NCI-H2107 treated with DMSO at 0.1 percent for 48 hours (cell line): Measurements from ENCODE around the gene IL17RA.
"Not testable (repeated sequence)": the region's sequence is repeated elsewhere in the genome, so short reads cannot be mapped to it uniquely, and the experiment has no call there.

Experiments
- DNase-seq: peaks from one replicate; lab custom pipeline; 2025; ENCODE audit not compliant: unreplicated experiment; lab: John Stamatoyannopoulos, UW

IL17RA gene

GRCh38 chr22:17084554-17085276, at the start of gene IL17RA:
IL17RA (plus strand) TSS chr22:17085000; CDS start chr22:17085092, 92 bp downstream.
- DNase-seq = peak; percentile 15

GRCh38 chr22:17035246-17035645, 49.6 kb upstream of the IL17RA start:
- no peak for DNase-seq

DNA sequence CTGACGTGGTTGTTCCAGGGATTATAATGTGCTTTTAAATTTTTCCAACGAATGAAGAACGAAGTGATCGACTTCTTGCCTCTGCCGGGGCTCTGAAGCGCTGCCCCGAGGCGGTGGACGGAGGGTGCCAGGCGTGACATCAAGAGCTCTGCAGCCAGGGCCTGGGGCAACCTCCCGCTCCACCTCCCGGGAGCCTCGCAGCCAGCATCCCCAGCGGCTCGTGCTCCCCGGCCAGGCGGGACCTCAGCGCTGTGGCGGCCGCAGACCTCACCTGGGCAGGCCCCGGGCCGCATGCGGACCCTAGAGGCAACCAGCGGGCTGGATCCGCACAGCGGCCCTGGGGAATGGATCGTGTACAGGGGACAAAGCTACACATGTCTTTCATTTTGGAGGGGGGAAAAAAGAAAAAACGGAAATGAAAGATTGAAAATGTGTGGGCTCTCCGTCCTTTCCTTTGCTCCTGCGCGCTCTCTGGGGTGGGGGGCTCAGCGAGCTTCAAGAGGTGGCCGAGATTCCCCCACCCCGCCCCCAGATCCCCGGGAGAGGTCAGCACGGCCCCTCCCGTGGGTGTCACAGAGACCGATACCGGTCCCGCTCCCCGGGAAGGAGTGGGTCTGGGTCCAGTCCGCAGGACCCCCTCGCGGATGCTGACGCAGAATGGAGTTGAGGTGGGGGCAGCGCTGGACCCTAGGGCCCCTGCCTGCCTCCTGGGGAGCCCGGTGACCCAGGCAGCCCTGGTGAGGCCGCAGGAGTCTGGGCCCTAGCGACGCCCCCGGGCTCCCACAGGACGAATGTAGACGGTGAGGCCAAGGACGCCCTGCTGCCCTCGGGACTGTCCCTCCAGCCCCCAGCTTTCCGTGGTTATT, 48.6 kb upstream of the IL17RA start:
- DNase-seq = not testable (repeated sequence)

DNA sequence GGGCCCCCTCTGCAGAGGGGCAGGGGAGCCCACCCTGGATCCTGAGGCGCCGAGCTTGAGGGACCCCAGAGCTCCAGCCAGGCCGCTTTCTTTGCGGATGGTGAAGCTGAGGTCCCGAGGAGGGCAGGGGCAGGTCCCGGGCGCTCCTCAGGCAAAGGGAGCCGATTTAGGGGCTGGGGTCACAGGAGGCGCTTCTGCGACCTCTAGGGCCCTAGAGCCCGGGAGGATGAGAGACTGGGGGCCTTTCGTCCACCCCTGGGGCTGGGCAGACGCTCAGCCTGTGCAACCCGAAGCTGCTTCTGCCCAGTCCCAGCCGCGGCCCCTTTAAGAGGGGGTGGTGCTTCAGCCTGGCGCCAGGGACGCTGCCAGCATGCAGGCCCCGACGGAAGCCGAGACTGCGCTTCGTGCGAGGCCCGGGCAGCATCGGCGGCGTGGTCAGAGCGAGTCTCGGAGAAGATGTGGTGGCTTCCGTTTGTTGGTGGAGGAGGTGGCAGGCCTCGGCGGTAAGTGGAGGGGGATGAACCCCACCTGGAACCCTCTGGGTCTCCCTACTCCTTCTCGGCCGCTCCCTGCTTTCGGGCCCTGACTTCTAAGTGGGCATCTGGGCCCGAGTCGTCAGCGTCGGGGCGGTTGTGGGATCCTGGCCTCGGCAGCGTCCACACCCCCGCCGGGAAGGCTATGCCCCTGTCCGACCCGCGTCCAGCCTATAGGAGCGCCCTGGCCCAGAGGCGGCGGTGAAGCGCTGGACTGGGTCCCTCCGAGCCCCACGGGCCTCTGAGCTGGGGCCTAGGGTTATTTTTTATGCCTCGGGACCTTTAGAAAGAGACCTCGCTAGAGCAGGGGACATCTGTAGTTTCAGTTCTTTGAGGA, 47.7 kb upstream of the IL17RA start:
- not testable (repeated sequence) for DNase-seq

DNA sequence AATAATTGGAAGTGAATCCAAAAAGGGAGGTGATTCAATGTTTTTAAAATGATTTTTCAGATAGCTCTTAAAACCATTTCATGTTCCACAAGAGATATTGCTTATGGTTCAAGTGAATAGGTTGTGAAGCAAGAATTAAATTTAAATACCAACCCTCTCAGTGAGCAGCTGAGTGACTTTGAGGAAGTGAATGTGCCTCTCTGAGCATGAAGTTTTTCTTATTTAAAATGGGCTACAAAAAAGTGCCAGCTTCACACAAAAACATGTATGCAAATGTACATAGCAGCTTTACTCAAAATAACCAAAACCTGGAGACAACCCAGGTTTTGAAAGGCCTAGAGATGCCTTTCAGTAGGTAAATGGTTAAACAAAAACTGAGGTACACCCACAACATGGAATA, 41.3 kb upstream of the IL17RA start:
- DNase-seq = no peak

DNA sequence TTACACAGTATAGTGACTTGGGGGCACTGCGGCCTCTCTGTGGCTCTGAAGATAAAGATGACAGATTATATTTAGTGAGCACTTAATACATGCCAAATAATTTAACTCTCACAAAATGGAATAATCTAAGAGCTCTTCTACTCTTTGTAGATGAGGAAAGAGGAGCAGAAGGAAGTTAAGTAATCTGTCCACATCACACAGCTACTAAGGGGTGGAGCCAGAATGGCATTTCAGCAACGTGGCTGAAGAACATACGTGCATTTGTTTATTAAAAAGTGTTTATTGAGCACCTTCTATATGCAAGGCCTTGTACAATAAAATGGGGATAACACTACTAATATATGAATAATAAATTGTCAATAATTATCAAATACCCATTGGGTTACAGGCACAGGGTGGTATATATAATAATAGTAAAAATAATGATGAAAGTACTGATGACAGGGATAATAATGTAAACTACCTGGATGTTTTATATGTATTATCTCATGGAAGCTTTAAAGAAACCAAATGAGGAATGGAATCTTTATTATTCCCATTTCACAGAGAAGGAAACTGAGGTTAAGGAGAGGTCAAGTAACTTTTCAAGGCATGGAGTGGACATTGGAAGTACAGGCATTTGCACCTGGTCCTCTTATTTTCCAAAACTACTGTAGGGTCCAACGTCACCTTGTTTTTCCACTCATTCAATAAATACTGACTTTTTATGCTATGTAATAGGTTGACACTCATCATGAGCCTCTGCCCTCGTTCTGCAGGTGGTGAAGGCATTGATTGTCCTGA, 38.0 kb upstream of the IL17RA start:
- DNase-seq = no peak

GRCh38 chr22:17047656-17048055, 37.1 kb upstream of the IL17RA start:
- no peak for DNase-seq

GRCh38 chr22:17056058-17056457, 28.7 kb upstream of the IL17RA start:
- no peak for DNase-seq

DNA sequence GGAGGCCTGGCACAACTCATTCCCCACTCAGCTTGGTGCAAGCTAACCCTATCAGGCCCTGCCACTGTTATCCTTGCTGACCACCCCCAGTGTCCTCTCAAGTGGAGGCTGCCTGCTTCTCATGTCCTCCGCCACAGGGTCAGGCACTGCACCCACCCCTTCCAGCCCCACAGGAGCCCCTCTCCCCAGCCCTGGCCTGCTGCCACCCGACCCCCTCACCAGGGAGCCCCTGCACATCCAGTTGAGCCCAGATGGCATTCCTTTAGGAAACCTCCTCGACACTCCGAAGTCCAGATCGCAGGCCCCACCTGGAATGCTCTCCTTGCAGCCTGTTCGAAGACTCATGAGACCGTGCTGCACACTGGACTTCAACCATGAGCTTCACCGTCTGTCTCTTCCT, 28.0 kb upstream of the IL17RA start:
- no peak for DNase-seq

DNA sequence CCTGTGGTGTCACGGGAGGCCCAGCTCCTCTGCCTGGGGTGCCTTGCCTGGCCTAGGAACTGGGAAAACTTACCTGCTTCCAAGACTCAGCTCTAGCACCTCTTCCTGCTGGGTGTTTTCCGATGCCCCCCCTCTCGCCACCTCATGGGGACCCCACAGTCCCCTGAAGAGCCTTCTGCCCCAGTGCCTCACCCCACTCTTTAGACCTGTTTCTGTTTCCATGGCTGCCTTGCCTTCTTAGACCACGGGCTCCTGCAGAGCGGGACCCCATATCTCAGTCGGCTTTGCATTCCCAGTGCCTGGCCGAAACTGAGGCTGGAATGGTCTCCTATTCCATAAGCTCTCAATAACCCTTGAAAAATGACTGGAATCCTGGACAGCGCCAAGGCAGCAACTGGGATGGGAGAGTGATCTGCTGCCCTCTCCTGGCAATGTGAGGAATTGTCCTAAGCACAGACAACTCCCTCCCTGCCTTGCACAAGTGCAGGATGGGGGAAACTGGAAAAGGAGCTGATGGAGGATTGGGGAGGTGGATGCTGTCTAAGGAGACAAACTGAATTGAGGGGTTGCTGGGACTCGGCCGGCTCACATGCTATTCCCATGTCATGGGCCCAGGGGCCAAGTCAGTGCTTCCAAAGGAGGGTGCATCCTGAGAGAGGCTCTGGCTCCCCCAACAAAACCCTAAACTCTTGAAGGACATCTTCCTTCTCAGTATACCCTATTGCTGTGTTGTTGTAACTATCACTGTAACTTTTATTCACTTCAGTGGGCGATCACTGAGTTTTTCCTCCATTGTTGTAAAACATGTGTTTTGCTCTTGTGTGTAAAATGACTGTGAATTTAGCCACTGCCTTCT, 26.6 kb upstream of the IL17RA start:
- peak; percentile 47 for DNase-seq

DNA sequence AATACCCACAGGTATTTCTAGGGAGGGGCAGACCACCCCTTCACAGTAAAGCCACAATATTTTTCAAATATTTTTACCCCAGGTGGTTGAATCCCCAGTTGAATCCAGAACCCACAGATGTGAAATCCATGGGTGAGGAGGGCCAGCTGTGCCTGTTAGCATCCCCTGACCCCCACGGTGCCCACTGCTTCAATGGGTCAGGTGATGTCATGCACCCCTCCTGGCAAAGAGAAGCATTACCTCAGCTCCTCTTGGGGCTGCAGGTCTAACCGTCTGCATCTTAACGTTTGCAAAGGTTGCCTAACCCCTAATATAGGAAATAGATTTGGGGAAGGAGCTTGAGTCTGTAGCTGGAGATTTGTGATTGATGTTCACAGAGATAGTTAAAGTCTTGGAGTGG, 24.7 kb upstream of the IL17RA start:
- DNase-seq = no peak

DNA sequence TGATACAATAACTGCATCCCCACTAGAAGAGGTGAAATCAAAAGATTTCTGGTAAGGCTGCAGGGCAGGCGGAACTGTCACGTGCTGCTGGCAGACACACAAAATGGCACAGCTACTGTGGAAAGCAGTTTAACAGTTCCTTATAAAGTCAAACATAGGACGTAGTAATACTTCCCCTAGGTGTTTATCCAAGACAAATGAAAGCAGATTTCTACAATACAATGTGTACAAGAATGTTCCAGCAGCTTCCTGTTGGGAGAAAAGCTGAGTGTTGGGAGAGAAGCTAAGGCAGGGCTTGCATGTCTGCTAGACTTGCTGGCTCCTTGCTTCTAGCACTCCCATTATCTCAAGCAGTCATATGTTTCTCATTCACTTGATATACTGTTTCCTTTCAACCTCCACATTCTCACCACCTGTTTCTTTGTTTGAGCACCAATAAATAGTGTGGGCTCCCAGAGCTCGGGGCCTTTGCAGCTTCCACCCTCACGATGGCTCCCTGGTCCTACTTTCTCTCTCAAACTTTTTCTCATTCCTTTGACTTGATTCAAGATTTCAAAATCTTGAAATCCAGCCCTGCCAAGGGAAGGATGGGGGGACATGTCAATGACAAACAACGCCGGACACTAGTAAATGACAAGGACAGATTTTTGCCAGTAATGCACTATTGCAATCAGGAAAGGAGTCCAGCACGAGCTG, 21.2 kb upstream of the IL17RA start:
- DNase-seq = no peak

GRCh38 chr22:17064498-17065100, 20.2 kb upstream of the IL17RA start:
- no peak for DNase-seq

DNA sequence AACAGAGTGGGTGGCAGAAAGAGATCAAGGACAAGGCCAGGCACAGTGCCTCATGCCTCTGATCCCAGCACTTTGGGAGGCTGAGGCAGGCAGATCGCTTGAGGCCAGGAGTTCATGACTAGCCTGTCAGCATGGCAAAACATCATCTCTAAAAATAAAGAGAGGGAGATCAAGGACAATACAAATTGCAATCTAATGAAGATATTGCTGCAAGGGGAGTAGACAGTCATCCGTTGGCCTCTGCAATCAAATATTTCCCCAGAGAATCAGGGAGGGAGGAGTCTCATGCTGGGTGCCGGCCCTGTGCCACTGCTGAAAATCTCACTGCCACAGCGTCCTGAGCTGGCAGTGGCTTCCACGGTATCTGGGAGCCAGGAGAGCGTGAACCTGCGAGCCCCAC, 19.4 kb upstream of the IL17RA start:
- DNase-seq = no peak

DNA sequence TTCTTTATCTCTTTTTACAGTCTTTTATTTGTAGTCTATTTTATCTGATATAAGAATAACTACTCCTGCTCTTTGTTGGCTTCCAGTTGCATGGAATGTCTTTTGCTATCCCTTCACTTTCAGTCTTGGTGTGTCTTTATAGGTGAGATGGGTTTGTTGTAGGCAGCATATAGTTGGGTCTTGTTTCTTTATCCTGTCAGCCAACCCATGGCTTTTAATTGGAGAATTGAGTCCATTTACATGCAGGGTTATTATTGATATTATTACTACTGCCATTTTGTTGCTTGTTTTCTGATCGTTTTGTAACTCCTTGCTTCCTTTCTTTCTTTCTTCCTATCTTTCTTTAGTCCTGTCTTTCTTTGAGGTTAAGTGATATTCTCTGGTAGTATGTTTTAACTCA, 11.9 kb upstream of the IL17RA start:
- no peak for DNase-seq

DNA sequence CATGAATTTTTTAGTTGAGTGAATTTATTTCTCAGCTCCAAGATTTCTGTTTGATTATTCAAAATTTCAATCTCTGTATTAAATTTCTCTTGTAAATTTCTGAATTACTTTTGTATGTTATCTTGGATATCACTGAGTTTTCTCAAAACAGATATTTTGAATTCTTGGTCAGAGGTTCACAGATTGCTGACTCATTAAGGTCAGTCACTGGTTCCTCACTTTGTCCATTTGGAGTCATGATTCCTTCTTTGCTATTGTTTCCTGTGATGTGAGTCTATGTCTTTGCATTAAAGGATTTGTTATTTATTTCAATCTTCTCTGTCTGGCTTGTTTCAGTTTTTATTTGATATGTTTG, 10.2 kb upstream of the IL17RA start:
- DNase-seq = no peak

GRCh38 chr22:17077255-17077654, 7.5 kb upstream of the IL17RA start:
- no peak for DNase-seq

GRCh38 chr22:17079572-17079971, 5.2 kb upstream of the IL17RA start:
- DNase-seq = no peak

- DNase-seq = no peak
Measured at GRCh38 chr22:17083255-17083654, 1.5 kb upstream of the IL17RA start.
